NB4 (cell line): ENCODE results near the gene MTHFR.

Experiments
- CTCF ChIP-seq: IDR thresholded peaks from one replicate; pipeline ENCODE4 v1.5.1; 2012; ENCODE audit warnings: low read depth, low read length
- MAX ChIP-seq: IDR thresholded peaks from 2 replicates; pipeline ENCODE4 v1.6.1; 2011; ENCODE audit warnings: low read depth, low read length
- MYC ChIP-seq: IDR thresholded peaks from 2 replicates; pipeline ENCODE4 v1.6.1; 2011; ENCODE audit warnings: low read depth, low read length
- POLR2A ChIP-seq: IDR thresholded peaks from 2 replicates; pipeline ENCODE4 v1.6.1; 2011; ENCODE audit warnings: mild to moderate bottlenecking; ENCODE audit not compliant: insufficient read length; ENCODE audit errors: extremely low read depth

GRCh38 chr1:11765661-11766428 lies 39.9 kb downstream of the MTHFR start:
- TF ChIP-seq CTCF (no peak), MYC (no peak), POLR2A (no peak), MAX (no peak)
